Ascending aorta (tissue), 2 donors: ENCODE data around the gene SH2D1B. TPM values are rescaled to one million over a fixed set of nuclear protein-coding genes. Genes with fewer than 3 reads are reported as not detected.

Source experiments
- DNase-seq, 2 donors: peaks; one replicate each; pipeline ENCODE4 v3.0.0-alpha.2; 2019; ENCODE audit warnings: low spot score in 2 of 2
- H3K27ac ChIP-seq, 2 donors: fragments of 200-600 bp; sonication (generic); one replicate each; pipeline ENCODE4 v1.5.1; 2016 to 2017; ENCODE audit warnings: mild to moderate bottlenecking in 1 of 2
- H3K27me3 ChIP-seq: fragments of 200-600 bp; sonication (generic); one replicate; pipeline ENCODE4 v1.5.1; 2017
- H3K36me3 ChIP-seq, 2 donors: fragments of 200-600 bp; sonication (generic); one replicate each; pipeline ENCODE4 v1.5.1; 2016
- H3K4me1 ChIP-seq, 2 donors: fragments of 200-600 bp; sonication (generic); one replicate each; pipeline ENCODE4 v1.5.1; 2016 to 2017; ENCODE audit warnings: mild to moderate bottlenecking in 1 of 2
- H3K4me3 ChIP-seq, 2 donors: fragments of 200-600 bp; sonication (generic); one replicate each; pipeline ENCODE4 v1.5.1; 2016 to 2017; ENCODE audit warnings: mild to moderate bottlenecking in 1 of 2
- H3K9me3 ChIP-seq, 2 donors: fragments of 200-600 bp; sonication (generic); one replicate each; pipeline ENCODE4 v1.5.1; 2016
- intact Hi-C: fragments of 100-400 bp; cut with DNase I; formaldehyde crosslinking; loops from one replicate; pipeline ENCODE4 v1.15.1; 2023
- total RNA-seq: library from RNA; depleted of rRNA; stranded (reverse); fragments of >200 nt; gene quantifications from one replicate; pipeline ENCODE4 v1.1.0, GENCODE V29; 2016
- TF ChIP-seq, protein P1 (sequence below), 3 experiments: fragments of 200-600 bp in 2 of 3; fragments of 450-650 bp in 1 of 3; sonication (generic) in 2 of 3; IDR thresholded peaks; one replicate each; pipeline ENCODE4 v1.5.1; 2016 to 2019; ENCODE audit warnings: antibody characterized with exemption in 3 of 3, mild to moderate bottlenecking in 1 of 3, moderate library complexity in 1 of 3

The SH2D1B gene
- total RNA-seq, 1 donor from 2014 or later: not detected

DNA sequence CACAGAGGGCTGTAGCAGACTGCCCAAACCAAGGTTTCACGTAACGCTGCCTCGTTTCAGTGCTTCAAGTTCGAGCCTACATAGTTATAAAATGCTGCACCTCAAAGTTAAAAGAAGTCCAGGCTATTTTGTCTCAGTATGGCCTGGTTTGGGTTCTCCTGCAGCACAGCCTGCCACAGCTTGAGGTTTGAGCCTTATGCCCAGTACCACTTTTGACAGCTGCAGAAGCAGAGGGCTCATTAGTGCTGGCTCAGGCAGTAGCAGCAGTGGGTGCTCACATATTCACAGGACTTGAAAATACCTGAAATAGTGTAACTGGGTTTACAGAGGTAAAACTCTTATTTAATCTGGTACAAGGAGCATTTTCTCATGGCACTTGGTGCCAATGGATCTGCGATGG is 50.6 kb downstream of the SH2D1B start:
- TF ChIP-seq, protein P1, sequence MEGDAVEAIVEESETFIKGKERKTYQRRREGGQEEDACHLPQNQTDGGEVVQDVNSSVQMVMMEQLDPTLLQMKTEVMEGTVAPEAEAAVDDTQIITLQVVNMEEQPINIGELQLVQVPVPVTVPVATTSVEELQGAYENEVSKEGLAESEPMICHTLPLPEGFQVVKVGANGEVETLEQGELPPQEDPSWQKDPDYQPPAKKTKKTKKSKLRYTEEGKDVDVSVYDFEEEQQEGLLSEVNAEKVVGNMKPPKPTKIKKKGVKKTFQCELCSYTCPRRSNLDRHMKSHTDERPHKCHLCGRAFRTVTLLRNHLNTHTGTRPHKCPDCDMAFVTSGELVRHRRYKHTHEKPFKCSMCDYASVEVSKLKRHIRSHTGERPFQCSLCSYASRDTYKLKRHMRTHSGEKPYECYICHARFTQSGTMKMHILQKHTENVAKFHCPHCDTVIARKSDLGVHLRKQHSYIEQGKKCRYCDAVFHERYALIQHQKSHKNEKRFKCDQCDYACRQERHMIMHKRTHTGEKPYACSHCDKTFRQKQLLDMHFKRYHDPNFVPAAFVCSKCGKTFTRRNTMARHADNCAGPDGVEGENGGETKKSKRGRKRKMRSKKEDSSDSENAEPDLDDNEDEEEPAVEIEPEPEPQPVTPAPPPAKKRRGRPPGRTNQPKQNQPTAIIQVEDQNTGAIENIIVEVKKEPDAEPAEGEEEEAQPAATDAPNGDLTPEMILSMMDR (IDR thresholded peaks at IDR 0.05): no peak
- DNase-seq: no peak
- Histone ChIP-seq H3K36me3 (peaks cover 0 to 14% of the 10 kb centered on the region in 2 donors), H3K27me3 (no peaks in the 10 kb centered on the region), H3K27ac (no peak overlapping the region), H3K4me1 (no peaks in the 10 kb centered on the region), H3K9me3 (no peaks in the 10 kb centered on the region), H3K4me3 (no peak overlapping the region)
- intact Hi-C loops: no loop called here

DNA sequence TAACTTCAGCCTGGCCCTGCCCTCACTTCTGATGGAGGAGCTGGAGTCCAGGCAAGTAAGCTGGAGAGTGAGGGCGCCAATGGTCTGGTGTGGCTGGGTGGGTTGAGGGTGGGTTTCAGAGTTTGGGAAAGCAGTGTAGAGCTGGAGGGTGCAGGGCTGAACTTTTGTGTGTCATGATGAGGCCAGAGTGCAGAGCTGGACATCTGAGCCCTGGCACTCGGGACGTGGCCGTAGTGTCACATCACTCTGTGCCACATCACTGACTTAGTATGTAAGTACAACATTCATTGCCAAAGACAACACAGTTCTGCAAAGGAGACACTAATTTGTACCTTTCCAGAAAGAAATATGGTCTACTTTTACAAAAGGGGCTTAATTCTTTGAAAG is 51.1 kb downstream of the SH2D1B start:
- TF ChIP-seq, protein P1 (IDR thresholded peaks at IDR 0.05): no peak
- Histone ChIP-seq H3K4me1 (no peaks in the 10 kb centered on the region), H3K9me3 (no peaks in the 10 kb centered on the region), H3K27ac (no peak overlapping the region), H3K36me3 (peaks cover 0 to 19% of the 10 kb centered on the region in 2 donors), H3K4me3 (no peak overlapping the region), H3K27me3 (no peaks in the 10 kb centered on the region)
- no peak for DNase-seq
- intact Hi-C loops: no loop called here

DNA sequence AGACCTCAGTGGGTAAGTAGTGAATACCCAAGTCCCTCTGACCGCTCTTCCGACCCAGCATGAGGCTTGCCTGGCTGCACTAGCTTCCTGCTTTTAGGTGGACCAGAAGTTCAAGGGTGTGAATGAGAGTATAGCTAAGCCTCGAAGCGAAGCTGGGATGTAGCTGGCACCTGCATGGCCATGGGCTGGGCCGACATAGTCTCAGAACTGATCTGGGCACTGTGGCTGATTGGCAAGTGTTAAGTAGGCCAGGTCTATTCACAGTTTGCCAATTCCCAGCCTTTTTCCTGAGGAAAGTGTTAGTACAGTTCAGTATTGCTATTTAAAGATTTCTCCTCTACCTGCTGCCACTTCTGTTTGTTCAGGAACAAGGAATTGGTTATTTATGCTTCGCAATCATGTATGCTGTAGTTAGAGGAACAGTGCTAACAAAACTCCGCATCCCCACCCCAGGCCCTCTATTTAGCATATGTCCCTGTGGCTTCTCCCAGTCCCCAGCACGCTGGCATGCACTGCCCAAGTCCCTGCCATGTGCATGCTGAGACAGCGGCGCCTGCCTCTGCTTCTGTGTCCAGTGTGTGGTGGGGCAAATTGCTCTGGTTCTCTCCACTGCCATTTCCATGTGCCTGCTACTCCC is 51.6 kb downstream of the SH2D1B start:
- H3K4me3 ChIP-seq: no peak overlapping the region
- no peaks in the 10 kb centered on the region for H3K9me3 ChIP-seq
- intact Hi-C loops: no loop called here
- H3K27me3 ChIP-seq: no peaks in the 10 kb centered on the region
- peaks cover 0 to 22% of the 10 kb centered on the region in 2 donors for H3K36me3 ChIP-seq
- H3K4me1 ChIP-seq: no peaks in the 10 kb centered on the region
- no peak for DNase-seq
- TF ChIP-seq, protein P1 (IDR thresholded peaks at IDR 0.05): no peak
- H3K27ac ChIP-seq: no peak overlapping the region

DNA sequence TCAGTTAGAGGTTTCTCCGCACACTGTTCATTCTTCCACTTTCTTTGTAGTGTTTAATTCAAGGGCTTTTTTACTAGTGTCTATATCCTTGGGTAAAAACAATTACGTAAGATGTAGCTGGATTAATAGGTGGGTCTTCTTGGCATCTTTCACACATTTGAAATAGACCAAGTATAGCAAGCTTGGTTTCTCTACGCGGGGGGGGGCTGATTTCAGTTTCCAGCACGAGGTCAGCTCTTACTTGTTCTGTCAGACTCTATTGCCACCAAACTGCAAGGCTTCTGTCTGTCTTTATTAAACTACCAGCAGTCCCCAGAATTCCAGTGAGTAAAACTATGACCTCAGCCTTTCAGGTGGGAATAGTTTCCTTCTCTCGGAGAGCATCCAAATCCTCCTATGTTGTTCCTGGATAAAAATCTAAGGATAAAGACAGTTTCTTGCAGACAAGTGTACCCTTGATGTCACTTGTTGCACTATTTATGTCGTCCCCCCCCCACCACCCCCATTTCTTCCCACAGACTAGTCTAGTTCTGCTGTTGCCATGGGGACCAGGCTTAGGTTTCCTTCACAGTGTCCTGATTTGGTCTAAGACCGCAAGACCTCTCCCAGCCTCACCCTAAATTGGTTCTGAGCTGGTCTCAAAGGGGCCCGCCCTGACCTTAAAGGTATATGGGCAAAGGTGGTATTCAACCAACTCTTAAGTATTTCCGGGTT is 52.3 kb downstream of the SH2D1B start:
- Histone ChIP-seq H3K36me3 (peaks cover 0 to 23% of the 10 kb centered on the region in 2 donors), H3K4me1 (no peaks in the 10 kb centered on the region), H3K9me3 (no peaks in the 10 kb centered on the region), H3K4me3 (no peak overlapping the region), H3K27ac (no peak overlapping the region), H3K27me3 (no peaks in the 10 kb centered on the region)
- TF ChIP-seq, protein P1 (IDR thresholded peaks at IDR 0.05): no peak
- intact Hi-C loops: no loop called here
- no peak for DNase-seq

DNA sequence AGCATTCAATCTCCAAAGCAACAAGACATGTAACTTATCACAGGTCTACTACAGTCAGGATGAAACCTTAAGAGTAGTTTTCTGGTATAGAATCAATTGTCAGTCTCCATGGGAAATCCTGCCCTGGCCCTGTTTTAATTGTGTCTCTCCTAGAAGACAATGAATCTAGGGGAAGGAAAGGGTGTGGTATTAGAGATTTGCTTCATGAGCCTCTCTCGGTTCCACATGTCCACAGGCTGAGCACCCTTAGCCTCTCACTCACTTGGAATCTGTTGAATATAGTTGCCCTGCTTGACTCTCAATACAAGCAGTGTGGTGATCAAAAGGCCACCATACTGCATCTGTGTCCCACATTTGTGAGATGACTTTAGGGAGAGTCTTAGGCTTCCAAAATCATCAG is 53.0 kb downstream of the SH2D1B start:
- intact Hi-C loops: no loop called here
- Histone ChIP-seq H3K9me3 (no peaks in the 10 kb centered on the region), H3K4me1 (no peaks in the 10 kb centered on the region), H3K36me3 (peaks cover 0 to 23% of the 10 kb centered on the region in 2 donors), H3K27me3 (no peaks in the 10 kb centered on the region), H3K4me3 (no peak overlapping the region), H3K27ac (no peak overlapping the region)
- TF ChIP-seq, protein P1 (IDR thresholded peaks at IDR 0.05): no peak
- DNase-seq: no peak
